Measurements from ENCODE around the gene WWC2.

The WWC2 gene

DNA sequence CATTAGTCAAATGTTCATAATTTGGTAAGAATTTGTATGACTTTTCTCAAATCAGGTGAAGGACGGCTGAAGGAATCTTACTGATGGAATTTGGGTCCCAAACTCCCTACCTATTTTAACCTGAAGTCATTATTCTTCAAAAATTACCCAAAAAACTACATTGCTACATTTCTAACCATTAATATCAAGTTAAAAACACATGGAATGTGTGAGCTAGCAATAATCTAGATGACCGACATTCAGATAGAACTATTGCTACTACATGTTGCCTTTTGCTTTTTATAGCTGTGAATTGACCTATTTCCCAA, 25.3 kb upstream of the WWC2 start:
- TF ChIP-seq, protein P1, sequence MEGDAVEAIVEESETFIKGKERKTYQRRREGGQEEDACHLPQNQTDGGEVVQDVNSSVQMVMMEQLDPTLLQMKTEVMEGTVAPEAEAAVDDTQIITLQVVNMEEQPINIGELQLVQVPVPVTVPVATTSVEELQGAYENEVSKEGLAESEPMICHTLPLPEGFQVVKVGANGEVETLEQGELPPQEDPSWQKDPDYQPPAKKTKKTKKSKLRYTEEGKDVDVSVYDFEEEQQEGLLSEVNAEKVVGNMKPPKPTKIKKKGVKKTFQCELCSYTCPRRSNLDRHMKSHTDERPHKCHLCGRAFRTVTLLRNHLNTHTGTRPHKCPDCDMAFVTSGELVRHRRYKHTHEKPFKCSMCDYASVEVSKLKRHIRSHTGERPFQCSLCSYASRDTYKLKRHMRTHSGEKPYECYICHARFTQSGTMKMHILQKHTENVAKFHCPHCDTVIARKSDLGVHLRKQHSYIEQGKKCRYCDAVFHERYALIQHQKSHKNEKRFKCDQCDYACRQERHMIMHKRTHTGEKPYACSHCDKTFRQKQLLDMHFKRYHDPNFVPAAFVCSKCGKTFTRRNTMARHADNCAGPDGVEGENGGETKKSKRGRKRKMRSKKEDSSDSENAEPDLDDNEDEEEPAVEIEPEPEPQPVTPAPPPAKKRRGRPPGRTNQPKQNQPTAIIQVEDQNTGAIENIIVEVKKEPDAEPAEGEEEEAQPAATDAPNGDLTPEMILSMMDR (conservative IDR thresholded peaks at IDR 0.05; ENCODE audit: low read length): no peak
- DNase-seq (ENCODE audit: low read depth): no peak
- no peak overlapping the region for H3K4me3 ChIP-seq (ENCODE audit: low read length)

DNA sequence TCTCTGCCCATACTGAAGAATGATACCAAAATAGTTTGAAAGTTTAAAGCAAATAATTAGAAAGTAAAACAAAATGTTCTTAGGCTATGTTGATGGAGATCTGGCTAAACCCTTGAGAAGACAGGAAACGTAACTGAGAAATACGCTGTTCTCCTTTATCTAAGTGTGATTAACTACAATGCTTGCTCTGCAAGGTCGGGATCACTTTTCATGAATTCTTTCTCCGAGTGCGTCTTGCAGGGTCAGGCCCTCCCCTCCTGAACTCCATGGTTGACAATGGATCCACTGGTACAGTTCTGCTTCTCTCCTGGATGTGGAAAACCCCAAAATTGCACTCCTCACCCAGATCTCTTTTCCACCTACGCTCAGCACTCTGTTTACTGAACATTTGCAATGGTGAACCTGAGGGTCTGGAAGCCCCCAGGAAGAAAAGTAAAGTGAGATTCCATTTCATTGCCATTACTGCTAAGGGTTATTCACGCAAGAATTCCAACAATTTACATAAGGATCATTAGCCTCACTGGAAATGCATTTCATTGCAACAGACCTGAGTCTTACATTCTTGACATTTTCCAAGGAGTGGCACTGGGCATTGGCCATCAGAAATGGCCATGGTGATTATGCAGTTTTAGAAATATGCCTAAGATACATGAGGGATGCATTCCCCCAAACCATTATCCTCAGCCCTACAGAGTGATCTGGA, 24.6 kb upstream of the WWC2 start:
- DNase-seq (ENCODE audit: low read depth): peak; percentile 86
- TF ChIP-seq, protein P1 (conservative IDR thresholded peaks at IDR 0.05; ENCODE audit: low read length): no peak
- no peak overlapping the region for H3K4me3 ChIP-seq (ENCODE audit: low read length)

DNA sequence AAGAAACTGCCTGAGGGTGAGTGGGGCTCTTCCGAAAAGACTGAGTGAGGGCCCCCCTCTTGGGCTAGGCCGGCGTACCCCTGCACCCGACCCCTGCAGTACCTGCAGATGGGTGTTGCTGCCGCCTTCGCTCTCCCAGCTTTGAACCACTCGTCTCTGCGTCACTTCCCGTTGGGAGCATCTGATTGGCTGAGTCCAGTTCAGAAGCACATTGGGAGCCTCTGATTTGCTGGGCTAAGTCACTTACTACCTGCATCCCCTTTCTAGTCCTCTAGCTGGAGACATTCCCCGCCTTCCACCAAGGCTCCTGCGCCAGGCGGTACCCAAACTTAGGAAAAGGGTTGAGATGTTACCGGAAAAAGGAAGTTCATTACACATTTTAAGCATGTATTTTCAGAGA, 20.4 kb upstream of the WWC2 start:
- TF ChIP-seq, protein P1 (conservative IDR thresholded peaks at IDR 0.05; ENCODE audit: low read length): no peak
- no peak for DNase-seq (ENCODE audit: low read depth)
- no peak overlapping the region for H3K4me3 ChIP-seq (ENCODE audit: low read length)

DNA sequence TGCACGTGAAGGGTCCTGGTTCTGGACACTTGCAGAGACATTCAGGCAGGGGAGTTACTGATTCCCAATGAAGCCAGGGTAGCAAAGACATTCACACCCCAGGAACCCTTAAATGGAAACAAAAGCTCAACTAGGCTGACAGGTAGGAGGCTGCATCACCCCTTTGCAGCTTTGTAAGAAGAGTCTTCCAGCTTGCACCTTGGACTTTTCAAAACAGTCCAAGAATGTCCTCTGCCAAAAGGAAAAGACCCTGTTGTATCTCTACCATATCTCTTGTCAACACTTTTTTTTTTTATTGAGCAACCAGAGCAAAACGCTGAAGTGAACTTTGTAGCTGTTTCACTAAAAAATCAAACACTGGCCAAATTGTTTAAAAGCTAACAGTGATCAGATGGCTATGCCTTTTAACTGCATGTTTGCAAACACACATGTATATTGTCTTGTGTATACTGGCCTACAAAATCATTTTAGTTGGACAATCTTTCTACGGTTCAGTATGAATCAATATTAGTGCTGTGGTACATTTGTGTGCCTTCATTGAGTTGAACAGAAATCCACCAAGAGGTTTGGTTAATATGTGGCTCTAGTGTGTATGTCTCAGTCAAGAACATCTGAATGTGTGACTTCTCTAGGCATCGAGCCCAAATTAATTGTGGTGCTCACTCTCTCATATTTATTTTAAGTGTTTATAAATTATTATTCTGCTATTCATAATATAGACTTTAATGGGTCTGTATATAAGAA, 18.5 kb upstream of the WWC2 start:
- TF ChIP-seq, protein P1 (conservative IDR thresholded peaks at IDR 0.05; ENCODE audit: low read length): no peak
- no peak overlapping the region for H3K4me3 ChIP-seq (ENCODE audit: low read length)
- no peak for DNase-seq (ENCODE audit: low read depth)

DNA sequence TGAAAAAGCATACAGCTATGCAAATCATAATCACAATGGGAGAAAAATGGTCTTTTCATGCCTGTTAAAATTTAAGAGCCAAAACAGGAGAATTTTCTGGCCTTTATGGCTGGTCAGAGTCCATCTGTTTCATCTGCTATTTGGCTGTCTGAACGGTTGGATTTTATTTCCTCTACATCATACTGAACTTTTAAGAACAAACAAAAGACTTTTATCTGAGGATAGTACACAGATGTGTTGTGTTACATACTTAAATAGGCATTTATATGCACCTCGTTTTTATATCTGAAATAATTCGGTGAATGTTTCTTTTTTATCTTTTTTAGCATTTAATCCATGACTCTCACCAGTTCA, 18.0 kb upstream of the WWC2 start:
- no peak for DNase-seq (ENCODE audit: low read depth)
- H3K4me3 ChIP-seq (ENCODE audit: low read length): no peak overlapping the region
- TF ChIP-seq, protein P1 (conservative IDR thresholded peaks at IDR 0.05; ENCODE audit: low read length): no peak

DNA sequence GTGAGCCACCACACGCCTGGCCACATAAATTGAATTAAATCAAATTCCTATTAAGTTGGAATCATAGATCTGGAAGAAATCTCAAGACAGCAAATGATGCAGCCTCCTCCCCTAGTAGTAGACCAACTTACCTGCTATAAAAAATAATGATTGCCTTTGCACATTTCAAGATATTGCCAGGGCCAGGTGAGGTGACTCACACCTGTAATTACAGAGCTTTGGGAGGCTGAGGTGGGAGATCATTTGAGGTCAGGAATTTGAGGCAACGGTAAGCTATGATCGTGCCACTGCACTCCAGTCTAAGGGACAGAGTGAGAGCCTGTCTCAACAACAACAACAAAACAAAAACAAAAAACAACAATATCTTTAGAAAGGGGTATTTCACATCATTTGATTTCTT, 17.0 kb upstream of the WWC2 start:
- no peak for DNase-seq (ENCODE audit: low read depth)
- TF ChIP-seq, protein P1 (conservative IDR thresholded peaks at IDR 0.05; ENCODE audit: low read length): no peak
- H3K4me3 ChIP-seq (ENCODE audit: low read length): no peak overlapping the region
